ENCODE data around the gene APP.
"Not testable (repeated sequence)": the region's sequence is repeated elsewhere in the genome, so short reads cannot be mapped to it uniquely, and the experiment has no call there.

APP gene

DNA sequence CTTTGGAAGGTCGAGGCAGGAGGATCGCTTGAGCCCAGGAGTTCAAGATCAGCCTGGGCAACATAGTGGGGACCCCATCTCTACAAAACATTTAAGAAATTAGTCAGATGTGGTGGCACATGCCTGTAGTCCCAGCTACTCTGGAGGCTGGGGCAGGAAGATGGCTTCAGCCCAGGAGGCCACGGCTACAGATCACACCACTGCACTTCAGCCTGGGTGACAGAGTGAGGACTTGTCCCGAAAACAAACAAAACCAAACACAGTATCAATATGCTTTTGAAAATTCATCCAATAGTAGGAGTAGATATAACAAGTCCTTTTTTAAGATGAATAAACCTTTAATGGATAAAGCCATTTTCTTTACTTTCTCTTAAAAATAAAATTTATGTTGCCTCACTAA is 8.5 kb downstream of the APP start:
- DNase-seq: no peak

DNA sequence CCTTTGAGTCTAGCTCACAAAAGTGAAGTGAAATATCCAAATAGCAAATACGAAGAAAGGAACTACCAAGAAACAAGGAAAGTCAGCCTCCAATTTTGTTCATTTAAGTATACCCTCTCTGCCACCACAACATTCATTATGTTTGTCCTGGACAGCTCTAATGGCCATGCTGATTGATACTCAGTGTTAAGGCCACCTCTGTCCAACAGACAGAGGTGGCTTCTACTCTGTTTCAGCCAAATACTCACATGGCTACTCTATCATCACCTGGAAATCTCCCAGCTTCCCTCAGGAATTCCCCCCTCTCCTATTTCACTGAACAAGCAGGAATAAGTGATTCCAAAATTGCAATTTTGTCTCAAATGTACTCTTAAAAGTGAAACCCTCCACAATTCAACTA is 10.7 kb downstream of the APP start:
- no peak for DNase-seq

GRCh38 chr21:26157801-26158200 is 12.8 kb downstream of the APP start:
- DNase-seq: no peak

- DNase-seq: no peak
Measured at GRCh38 chr21:26154753-26155152, 15.8 kb downstream of the APP start.

- no peak for DNase-seq
Measured at GRCh38 chr21:26153758-26154157, 16.8 kb downstream of the APP start.

DNA sequence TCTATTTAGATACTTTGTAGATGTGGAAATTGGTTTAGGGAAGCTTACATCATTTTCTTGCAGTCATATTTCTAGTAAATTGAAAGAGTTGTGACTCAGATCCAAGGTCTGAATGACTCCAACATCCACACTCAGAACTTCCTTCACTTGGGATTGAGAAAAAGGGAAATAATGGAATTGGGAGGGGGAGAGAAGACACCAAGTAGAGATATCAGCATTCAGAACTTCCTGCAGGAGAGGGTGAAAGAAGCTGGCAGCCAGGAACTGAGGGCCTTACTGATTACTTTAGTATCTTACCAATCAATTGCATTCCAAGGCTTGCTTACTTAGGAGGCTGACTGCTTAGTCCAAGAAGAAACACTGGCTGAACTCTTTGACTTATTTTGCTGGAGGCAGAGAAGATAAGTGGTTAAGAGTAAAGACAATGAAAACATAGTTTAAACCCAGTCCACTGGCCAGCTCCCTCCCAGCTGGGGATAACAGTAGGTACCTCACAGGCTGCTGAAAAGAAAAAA is 21.7 kb downstream of the APP start:
- DNase-seq: no peak

DNA sequence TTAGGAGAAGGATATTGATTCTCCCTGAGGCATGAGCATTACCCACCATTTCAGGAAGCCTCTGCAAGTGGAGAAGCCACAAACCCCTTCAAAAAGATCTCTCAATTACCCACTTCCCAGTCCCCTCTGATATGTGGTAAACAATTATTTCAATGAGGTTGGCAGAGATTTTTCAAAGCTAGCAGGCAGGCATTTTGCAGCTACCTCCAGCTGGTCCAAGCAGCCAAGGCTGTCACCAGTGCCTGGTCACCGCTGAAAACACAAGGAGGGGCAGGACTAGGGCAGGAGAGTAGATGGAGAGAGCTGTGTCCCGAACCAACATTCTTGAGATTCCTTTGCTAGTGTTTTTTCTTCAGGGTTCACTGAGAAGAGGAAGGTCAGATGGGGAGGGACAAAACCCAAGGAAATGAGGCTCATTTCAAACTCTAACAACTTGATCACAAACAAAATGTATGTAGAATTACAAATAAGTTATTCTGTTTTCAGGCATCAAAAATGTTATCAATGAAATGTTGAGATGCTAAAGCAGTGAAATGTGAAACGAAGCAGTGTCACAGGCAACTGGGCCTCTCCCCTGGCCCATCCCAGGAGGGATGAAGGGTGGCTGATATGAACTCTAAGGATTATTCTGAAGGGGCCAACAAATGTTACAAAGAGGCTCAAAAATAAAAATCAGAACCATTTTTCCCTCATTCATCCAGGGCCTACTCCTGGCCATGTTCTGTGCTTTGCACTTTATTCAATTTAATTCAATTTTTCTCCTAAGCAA is 22.3 kb downstream of the APP start:
- no peak for DNase-seq

GRCh38 chr21:26147535-26147934 is 23.0 kb downstream of the APP start:
- DNase-seq: no peak

DNA sequence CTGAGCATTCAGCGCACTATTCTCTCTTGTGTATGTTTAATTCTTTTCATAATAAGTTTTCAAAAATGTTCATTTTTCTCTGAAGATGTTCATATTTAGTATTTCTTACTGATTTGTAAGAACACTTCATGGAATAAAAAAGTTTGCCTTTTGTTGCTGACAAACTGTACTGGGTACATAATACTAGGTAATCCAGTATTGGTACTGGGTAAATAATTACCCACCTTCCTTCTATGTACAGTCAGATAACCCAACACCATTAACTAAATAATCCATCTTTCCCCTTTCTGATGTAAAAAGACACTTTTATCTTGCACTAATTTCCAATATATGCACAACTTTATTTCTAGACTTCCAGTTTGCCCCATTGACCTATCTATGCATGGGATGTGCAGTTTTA is 23.9 kb downstream of the APP start:
- no peak for DNase-seq

GRCh38 chr21:26144031-26144430 is 26.5 kb downstream of the APP start:
- DNase-seq: no peak

GRCh38 chr21:26142363-26142762 is 28.2 kb downstream of the APP start:
- DNase-seq: no peak

- DNase-seq: no peak
Measured at GRCh38 chr21:26140926-26141325, 29.6 kb downstream of the APP start.

GRCh38 chr21:26140164-26140579 is 30.4 kb downstream of the APP start:
- DNase-seq: no peak

GRCh38 chr21:26138615-26139257 is 31.8 kb downstream of the APP start:
- DNase-seq: no peak

DNA sequence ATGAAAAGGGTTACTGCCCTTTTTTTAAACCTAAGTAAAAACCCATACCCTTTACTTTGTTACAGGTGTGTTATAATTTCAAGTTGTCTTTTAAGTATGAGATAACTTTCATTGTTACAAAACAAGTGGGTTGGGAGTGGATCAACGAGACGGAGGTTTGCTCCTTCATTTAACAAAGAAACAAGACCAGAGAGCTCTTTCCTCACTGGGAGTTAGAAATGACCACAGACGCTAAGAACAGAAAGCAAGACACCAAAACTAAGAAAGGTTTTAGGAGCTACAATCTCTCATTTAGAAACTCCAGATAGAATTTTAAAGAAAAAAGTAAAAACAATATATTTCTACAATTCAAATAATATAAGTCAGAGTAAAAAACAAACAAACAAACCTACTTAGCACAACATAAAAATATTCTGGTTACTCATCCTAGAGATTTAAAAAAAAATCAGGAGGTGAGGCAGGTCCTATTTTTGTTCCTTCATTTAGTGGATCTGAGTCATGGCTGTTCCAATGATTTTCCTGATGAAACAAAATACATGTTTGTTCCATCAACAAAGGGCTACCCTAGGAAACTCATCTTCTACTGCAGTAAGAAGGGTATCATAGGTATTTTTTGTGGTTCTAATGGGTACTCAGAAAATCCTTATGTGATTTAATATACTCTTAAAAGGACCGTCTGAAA is 33.0 kb downstream of the APP start:
- no peak for DNase-seq

DNA sequence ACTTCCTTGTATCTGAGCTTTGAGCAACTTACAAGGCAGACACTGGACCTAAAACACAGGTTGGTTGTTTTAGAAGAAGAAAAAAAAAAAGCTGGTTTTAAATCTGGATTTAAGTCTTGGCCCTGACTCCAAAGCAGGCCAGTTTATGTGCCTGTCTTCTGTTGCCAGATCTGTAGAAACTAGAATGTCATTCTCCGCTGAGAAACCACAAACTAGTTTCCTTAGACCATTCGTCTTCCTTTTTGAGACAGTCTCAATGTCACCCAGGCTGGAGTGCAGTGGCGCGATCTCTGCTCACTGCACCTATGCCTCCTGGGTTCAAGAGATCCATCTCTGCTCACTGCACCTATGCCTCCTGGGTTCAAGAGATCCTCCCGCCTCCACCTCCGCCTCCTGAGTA is 33.9 kb downstream of the APP start:
- DNase-seq: no peak

- DNase-seq: no peak
Measured at GRCh38 chr21:26135520-26135919, 35.0 kb downstream of the APP start.

GRCh38 chr21:26131554-26131953 is 39.0 kb downstream of the APP start:
- no peak for DNase-seq

- DNase-seq: not testable (repeated sequence)
Measured at GRCh38 chr21:26131053-26131452, 39.5 kb downstream of the APP start.

GRCh38 chr21:26130249-26130881 is 40.2 kb downstream of the APP start:
- DNase-seq: no peak

DNA sequence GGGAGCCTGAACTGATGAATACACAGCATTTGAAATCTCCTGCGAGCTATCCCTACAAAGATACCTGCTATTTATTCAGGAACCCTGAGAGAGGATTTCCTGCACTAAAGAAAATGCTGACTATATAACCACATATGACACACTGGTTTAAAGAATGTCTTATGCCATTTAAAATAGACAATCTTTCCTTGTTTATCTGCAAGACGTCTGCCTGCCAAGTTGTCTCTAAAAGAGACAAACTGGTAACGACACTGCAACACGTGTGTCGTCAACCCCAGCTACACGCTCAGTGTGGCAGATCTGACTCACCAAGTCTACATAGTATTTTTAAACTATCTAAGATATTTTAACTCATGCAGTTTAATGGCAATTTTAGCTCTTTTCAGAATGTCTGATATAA is 42.7 kb downstream of the APP start:
- DNase-seq: no peak

- DNase-seq: no peak
Measured at GRCh38 chr21:26127073-26127814, 43.3 kb downstream of the APP start.

- DNase-seq: no peak
Measured at GRCh38 chr21:26126168-26126553, 44.4 kb downstream of the APP start.
